Thyroid gland (tissue), 4 donors: ENCODE data around the gene NPHP4. TPM values are rescaled to one million over a fixed set of nuclear protein-coding genes. Genes with fewer than 3 reads are reported as not detected.

Experiments
- DNase-seq, 2 donors: peaks; one replicate each; pipeline ENCODE4 v3.0.0-alpha.2; 2019
- H3K27ac ChIP-seq, 3 donors: fragments of 200-600 bp; sonication (generic); 1 replicate in 2 of 3; 2 replicates in 1 of 3; pipeline ENCODE4 v1.5.1; 2016 to 2019; ENCODE audit warnings: mild to moderate bottlenecking in 1 of 3, moderate library complexity in 1 of 3
- H3K27me3 ChIP-seq: fragments of 200-600 bp; sonication (generic); one replicate; pipeline ENCODE4 v1.5.1; 2019
- H3K36me3 ChIP-seq, 2 donors: fragments of 200-600 bp; sonication (generic); one replicate each; pipeline ENCODE4 v1.5.1; 2016 to 2019
- H3K4me1 ChIP-seq, 2 donors: fragments of 200-600 bp; sonication (generic); one replicate each; pipeline ENCODE4 v1.5.1; 2017 to 2019
- H3K4me3 ChIP-seq, 3 donors: fragments of 200-600 bp; sonication (generic); replicated peaks in 1 of 3; 1 replicate in 2 of 3; 2 replicates in 1 of 3; pipeline ENCODE4 v1.5.1; 2016; ENCODE audit warnings: mild to moderate bottlenecking in 1 of 3
- H3K9me3 ChIP-seq: fragments of 200-600 bp; sonication (generic); one replicate; pipeline ENCODE4 v1.5.1; 2017
- CTCF ChIP-seq, 6 experiments: fragments of 200-600 bp in 3 of 6; fragments of 450-650 bp in 3 of 6; sonication (generic) in 3 of 6; IDR thresholded peaks; one replicate each; pipeline ENCODE4 v1.5.1; 2016 to 2019; ENCODE audit warnings: antibody characterized with exemption in 6 of 6, mild to moderate bottlenecking in 2 of 6, inconsistent platforms in 1 of 6, moderate library complexity in 1 of 6
- POLR2A ChIP-seq, 2 donors: fragments of 450-650 bp; IDR thresholded peaks; one replicate each; pipeline ENCODE4 v1.6.1; 2017; ENCODE audit warnings: antibody characterized with exemption in 2 of 2, mild to moderate bottlenecking in 2 of 2, moderate library complexity in 1 of 2
- WGBS, 2 donors: methylation state at CpG; one replicate each; pipeline ENCODE4 v1.1.5; 2017; 5-methylcytosine and 5-hydroxymethylcytosine counted together
- intact Hi-C: fragments of 100-400 bp; cut with DNase I; formaldehyde crosslinking; loops from one replicate; pipeline ENCODE4 v1.15.1; 2023
- total RNA-seq, 4 donors: library from RNA; depleted of rRNA; stranded (reverse); fragments of >200 nt; gene quantifications; one replicate each; pipeline ENCODE4 v1.2.3, GENCODE V29; 2016

Gene NPHP4
- total RNA-seq, 4 donors from 2014 or later, result 24.3 to 48.3 (median 30.4) TPM

GRCh38 chr1:5908461-5909375 is 83.5 kb downstream of the NPHP4 start:
- intact Hi-C loops, result no loop called here
- no peak overlapping the region for H3K4me3 ChIP-seq
- peaks cover 8 to 12% of the 10 kb centered on the region in 2 donors for H3K36me3 ChIP-seq
- H3K4me1 ChIP-seq, result no peaks in the 10 kb centered on the region
- 95 to 97% methylated on average over 22 to 28 of the region's 35 CpGs for WGBS, 2 donors
- no peak for TF ChIP-seq POLR2A (IDR thresholded peaks at IDR 0.05)
- TF ChIP-seq CTCF (IDR thresholded peaks at IDR 0.05), result no peak
- no peaks in the 10 kb centered on the region for H3K9me3 ChIP-seq
- DNase-seq, result no peak
- no peak overlapping the region for H3K27ac ChIP-seq
- no peaks in the 10 kb centered on the region for H3K27me3 ChIP-seq

GRCh38 chr1:5907966-5908365 is 84.3 kb downstream of the NPHP4 start:
- H3K4me1 ChIP-seq, result no peaks in the 10 kb centered on the region
- intact Hi-C loops, result no loop called here
- no peak for TF ChIP-seq POLR2A (IDR thresholded peaks at IDR 0.05)
- H3K9me3 ChIP-seq, result no peaks in the 10 kb centered on the region
- no peaks in the 10 kb centered on the region for H3K27me3 ChIP-seq
- H3K36me3 ChIP-seq, result peaks cover 11 to 12% of the 10 kb centered on the region in 2 donors
- H3K4me3 ChIP-seq, result no peak overlapping the region
- no peak overlapping the region for H3K27ac ChIP-seq
- DNase-seq, result no peak
- 96 to 98% methylated on average over 8 of the region's 8 CpGs for WGBS, 2 donors

GRCh38 chr1:5907386-5907785 is 84.8 kb downstream of the NPHP4 start:
- no peaks in the 10 kb centered on the region for H3K27me3 ChIP-seq
- WGBS, 2 donors, result 97 to 100% methylated on average over 11 of the region's 11 CpGs

GRCh38 chr1:5906966-5907365 is 85.3 kb downstream of the NPHP4 start:
- intact Hi-C loops, result no loop called here
- Histone ChIP-seq H3K9me3 (no peaks in the 10 kb centered on the region), H3K27me3 (no peaks in the 10 kb centered on the region), H3K4me3 (no peak overlapping the region), H3K27ac (no peak overlapping the region), H3K4me1 (no peaks in the 10 kb centered on the region), H3K36me3 (peaks cover 11 to 12% of the 10 kb centered on the region in 2 donors)
- DNase-seq, result no peak
- TF ChIP-seq CTCF (IDR thresholded peaks at IDR 0.05) (no peak), POLR2A (IDR thresholded peaks at IDR 0.05) (no peak)
- WGBS, 2 donors, result 95 to 98% methylated on average over 12 of the region's 12 CpGs

More at GRCh38 chr1:5907386-5907785, 84.8 kb downstream of the NPHP4 start:
- intact Hi-C loops, result no loop called here
- H3K4me1 ChIP-seq, result no peaks in the 10 kb centered on the region
- peaks cover 11 to 12% of the 10 kb centered on the region in 2 donors for H3K36me3 ChIP-seq
- H3K4me3 ChIP-seq, result no peak overlapping the region
- TF ChIP-seq CTCF (IDR thresholded peaks at IDR 0.05) (no peak), POLR2A (IDR thresholded peaks at IDR 0.05) (no peak)
- no peak for DNase-seq
- H3K27ac ChIP-seq, result no peak overlapping the region
- H3K9me3 ChIP-seq, result no peaks in the 10 kb centered on the region

GRCh38 chr1:5906116-5906515 is 86.1 kb downstream of the NPHP4 start:
- Histone ChIP-seq H3K4me3 (no peak overlapping the region), H3K4me1 (no peaks in the 10 kb centered on the region), H3K27ac (no peak overlapping the region), H3K27me3 (no peaks in the 10 kb centered on the region), H3K9me3 (no peaks in the 10 kb centered on the region), H3K36me3 (peaks cover 11 to 12% of the 10 kb centered on the region in 2 donors)
- DNase-seq, result no peak
- intact Hi-C loops, result no loop called here
- WGBS, 2 donors, result 91 to 94% methylated on average over 6 of the region's 6 CpGs
- TF ChIP-seq CTCF (IDR thresholded peaks at IDR 0.05) (no peak), POLR2A (IDR thresholded peaks at IDR 0.05) (no peak)
